GM12874 (cell line): ENCODE results near the gene NOX5.

Experiments used
- TF ChIP-seq, protein P1 (sequence below): IDR thresholded peaks from 2 replicates; pipeline ENCODE4 v1.5.1; 2011; ENCODE audit warnings: low read depth, mild to moderate bottlenecking, control low read depth, low read length, moderate library complexity; ENCODE audit not compliant: insufficient read depth

The NOX5 gene

DNA sequence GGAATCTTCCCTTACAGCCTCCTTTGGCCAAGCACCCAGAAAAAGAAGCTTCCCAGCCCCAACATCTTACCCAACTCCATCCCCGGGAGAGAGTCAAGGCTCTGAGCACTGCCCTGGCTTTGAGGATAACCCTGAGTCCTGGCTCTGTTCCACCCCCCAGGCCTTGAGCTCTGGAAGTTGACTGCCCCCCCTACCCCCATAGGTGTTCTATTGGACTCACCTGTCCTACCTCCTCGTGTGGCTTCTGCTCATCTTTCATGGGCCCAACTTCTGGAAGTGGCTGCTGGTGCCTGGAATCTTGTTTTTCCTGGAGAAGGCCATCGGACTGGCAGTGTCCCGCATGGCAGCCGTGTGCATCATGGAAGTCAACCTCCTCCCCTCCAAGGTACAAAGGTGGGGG is 22.3 kb downstream of the NOX5 start:
- TF ChIP-seq, protein P1, sequence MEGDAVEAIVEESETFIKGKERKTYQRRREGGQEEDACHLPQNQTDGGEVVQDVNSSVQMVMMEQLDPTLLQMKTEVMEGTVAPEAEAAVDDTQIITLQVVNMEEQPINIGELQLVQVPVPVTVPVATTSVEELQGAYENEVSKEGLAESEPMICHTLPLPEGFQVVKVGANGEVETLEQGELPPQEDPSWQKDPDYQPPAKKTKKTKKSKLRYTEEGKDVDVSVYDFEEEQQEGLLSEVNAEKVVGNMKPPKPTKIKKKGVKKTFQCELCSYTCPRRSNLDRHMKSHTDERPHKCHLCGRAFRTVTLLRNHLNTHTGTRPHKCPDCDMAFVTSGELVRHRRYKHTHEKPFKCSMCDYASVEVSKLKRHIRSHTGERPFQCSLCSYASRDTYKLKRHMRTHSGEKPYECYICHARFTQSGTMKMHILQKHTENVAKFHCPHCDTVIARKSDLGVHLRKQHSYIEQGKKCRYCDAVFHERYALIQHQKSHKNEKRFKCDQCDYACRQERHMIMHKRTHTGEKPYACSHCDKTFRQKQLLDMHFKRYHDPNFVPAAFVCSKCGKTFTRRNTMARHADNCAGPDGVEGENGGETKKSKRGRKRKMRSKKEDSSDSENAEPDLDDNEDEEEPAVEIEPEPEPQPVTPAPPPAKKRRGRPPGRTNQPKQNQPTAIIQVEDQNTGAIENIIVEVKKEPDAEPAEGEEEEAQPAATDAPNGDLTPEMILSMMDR, result no peak

DNA sequence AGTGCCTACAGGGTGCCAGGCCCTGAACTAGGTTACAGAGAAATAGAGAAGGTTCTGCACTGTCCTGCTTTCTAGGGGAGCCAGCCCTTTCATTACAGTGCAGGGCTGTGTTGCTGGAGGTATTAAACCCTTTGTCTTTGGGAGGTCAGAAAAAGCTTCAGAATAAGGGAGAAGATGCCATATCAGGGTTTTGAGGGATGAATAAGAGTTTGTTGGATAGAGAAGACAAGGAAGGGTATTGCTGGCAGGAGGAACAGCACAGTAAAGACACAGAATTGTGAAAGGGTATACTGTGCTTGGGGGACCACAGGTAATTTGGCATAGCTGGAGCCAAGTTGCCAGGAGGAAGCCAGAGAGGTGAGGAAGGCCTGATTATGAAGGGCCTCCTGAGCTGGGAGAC is 23.0 kb downstream of the NOX5 start:
- TF ChIP-seq, protein P1, result no peak

DNA sequence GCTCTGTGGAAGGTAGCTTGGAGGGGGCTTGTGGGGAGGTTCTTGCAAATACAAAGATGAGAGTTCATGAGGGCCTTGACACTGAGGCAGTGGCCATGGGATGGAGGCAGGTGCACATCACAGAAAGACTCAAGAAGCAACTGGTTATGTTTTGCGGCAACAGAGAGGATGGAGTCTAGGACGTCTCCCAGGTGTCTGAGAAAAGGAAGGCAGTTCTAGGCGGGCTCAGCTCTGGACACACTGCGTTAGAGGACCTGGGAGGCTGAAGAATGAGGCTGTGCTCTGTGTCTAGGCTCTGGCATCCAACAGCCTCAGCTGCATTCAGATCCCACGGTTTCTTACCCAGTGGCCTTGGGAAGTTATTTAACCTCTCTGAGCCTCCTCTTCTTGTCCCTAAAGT is 23.5 kb downstream of the NOX5 start:
- TF ChIP-seq, protein P1, result no peak

DNA sequence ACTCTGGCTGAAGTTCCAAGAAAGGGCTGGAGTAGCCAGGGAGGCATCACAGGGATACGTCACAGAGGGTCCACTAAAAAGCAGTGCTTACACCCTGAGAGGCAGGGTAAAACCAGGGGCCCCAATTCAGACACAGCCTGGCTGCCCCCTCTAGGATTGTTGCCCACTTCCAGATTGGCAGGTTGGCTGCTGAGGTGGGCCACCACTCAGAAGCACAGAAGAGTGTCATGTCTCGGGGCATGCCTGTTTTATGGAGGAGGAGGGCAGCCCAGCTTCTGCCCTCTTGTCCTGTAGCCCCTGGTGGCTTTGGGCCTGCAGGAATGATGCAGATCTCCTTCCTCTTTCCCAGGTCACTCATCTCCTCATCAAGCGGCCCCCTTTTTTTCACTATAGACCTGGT is 24.0 kb downstream of the NOX5 start:
- TF ChIP-seq, protein P1, result no peak

DNA sequence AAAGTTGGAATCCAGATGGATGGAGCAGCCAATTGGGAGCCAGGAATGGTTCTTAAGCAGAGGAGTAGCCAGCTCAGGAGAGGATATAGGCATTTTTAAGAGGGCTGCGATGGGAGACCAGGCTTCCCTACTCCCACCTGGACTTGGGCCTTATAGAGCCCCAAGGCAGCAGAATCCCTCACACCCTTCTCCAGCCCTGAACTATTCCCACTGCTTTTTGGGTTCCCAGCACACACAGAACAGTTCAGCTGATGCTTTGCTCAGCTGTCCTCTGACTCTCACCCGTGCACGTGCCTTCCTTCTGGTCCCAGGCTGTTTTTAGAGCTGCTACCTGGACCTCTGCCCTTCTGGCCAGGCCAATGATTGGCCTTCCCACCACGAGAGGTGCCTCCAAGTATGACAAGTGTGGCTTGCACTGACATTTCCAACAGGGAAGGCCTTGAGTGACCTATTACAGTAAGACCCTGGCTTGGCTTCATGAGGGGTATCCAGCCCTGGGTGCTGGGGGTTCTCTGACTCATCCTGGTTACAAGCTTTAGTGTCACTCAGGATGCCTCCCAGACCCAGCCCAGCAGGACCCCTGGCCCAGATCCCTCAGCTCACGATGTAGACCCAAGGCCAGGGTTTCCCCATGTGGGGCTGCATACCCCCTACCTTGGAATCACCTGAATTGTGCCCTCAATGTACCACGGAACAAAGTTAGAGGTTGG is 25.2 kb downstream of the NOX5 start:
- TF ChIP-seq, protein P1, result no peak

DNA sequence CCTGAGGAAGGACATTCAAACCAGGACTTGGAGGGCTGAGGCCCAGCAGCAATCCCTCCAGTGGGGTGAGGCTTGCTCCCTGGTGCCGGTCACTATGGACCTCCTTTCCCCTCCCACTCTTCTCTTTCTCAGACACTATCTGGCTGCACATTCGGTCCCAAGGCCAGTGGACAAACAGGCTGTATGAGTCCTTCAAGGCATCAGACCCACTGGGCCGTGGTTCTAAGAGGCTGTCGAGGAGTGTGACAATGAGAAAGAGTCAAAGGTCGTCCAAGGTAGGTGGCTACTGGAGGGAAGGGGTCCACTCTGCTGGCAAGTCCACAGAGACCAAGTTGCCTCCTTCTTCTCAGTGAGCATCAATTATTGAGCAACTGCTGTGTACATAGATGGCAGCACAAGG is 28.0 kb downstream of the NOX5 start:
- TF ChIP-seq, protein P1, result no peak

DNA sequence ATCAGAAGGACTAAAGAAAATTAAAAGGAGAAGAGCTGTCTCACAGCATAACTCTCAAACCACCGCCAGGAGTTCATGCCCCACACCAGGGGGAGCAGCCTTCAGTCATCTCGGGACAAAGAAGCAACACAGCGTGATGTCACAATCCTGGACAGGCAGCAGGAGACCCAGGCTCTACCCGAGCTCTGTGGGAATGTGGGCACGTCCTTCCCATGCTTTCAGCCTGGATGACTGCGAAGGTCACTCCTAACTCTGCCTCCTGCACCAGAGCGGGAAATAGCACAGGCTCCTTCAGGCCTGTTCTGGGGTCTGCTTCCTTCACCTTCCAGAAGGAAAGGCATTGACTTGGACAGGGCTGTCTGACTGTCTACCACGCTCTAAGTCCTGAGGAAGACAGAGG is 31.3 kb downstream of the NOX5 start:
- TF ChIP-seq, protein P1, result no peak
